ENCODE data around the gene SMCR8. TPM values are rescaled to one million over a fixed set of nuclear protein-coding genes. Genes with fewer than 3 reads are reported as not detected.
"Not testable (repeated sequence)": the region's sequence is repeated elsewhere in the genome, so short reads cannot be mapped to it uniquely, and the experiment has no call there.

Gene SMCR8
- total RNA-seq, 1 donor from 2014 or later = 18.7 TPM

DNA sequence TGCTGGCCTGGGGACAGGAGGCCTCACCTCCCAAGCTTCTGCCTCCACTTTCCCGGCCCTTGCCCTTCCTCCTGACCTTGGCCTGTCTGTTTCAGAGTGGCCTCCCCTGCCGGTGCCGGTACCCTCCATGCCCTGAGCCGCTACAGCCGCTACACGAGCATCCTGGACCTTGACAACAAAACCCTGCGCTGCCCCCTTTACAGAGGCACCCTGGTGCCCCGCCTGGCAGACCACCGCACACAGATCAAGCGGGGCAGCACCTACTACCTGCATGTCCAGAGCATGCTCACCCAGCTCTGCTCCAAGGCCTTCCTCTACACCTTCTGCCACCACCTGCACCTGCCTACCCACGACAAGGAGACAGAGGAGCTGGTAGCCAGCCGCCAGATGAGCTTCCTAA is 7.4 kb downstream of the SMCR8 start:
- intact Hi-C loops (cut with micrococcal nuclease) = no loop called here
- no peak for DNase-seq (ENCODE audit: low spot score)
- Mint-ChIP-seq H3K36me3 (ENCODE audit: low read depth) (peaks cover 23% of the 10 kb centered on the region), H3K27me3 (ENCODE audit: insufficient read depth) (no peaks in the 10 kb centered on the region), H3K27ac (no peak overlapping the region), H3K4me1 (ENCODE audit: low read depth) (peaks cover 48% of the 10 kb centered on the region), H3K4me3 (no peak overlapping the region), H3K9me3 (no peaks in the 10 kb centered on the region)

DNA sequence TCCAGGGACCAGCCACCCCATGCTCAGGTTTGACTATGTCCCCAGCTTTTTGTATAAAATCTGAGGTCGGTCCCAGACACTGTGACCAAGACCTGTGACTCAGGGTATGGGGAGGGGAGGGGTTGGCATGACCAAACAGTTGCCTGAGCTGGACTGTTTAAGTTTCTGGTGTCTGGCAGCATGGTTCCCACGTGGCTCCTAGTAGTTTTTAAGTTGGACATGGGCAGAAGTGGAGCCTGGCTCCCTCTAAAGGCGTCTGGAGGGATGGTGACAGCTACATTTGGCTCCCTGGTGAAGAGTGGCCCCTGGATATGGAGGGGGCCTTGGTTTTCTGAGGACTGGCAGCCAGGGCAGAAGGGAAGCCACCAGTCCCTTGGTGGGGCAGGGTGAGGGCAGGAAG is 7.9 kb downstream of the SMCR8 start:
- H3K4me3 Mint-ChIP-seq = no peak overlapping the region
- no peak for DNase-seq (ENCODE audit: low spot score)
- H3K36me3 Mint-ChIP-seq (ENCODE audit: low read depth) = peaks cover 20% of the 10 kb centered on the region
- peaks cover 43% of the 10 kb centered on the region for H3K4me1 Mint-ChIP-seq (ENCODE audit: low read depth)
- no peak overlapping the region for H3K27ac Mint-ChIP-seq
- intact Hi-C loops (cut with micrococcal nuclease) = no loop called here
- H3K9me3 Mint-ChIP-seq = no peaks in the 10 kb centered on the region
- no peaks in the 10 kb centered on the region for H3K27me3 Mint-ChIP-seq (ENCODE audit: insufficient read depth)

DNA sequence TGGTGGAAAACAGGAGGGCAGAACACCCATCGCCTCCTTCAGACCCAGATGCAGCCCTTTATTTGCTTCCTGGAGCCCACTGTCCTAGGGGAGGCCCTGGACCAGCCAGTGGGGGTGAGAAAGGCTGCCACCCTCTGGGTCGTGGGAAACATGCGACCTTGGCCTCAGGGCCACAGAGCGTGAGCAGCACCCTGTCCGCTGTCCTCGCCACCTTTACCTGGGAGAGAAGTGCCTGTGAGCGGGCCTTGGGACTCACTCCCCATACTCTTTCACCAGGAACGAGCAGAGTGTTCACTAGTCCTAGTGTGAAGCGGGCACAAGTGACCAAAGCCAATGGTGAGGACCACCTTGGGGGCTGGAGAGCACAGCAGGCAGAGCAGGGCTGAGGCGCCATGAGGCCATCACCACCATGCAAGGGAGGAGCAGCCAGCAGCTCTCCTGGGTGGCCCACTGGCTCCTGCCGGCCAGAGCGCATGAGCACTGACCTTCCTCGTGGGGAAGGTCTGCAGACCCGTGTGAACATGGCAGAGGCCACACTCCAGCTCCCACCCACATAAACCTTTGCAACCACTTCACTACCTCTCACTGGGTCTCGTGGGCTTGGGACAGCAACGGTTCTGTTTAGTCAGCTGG is 8.5 kb downstream of the SMCR8 start:
- no peak overlapping the region for H3K4me3 Mint-ChIP-seq
- no peaks in the 10 kb centered on the region for H3K9me3 Mint-ChIP-seq
- H3K36me3 Mint-ChIP-seq (ENCODE audit: low read depth) = peaks cover 23% of the 10 kb centered on the region
- no peak overlapping the region for H3K27ac Mint-ChIP-seq
- no peak for DNase-seq (ENCODE audit: low spot score)
- H3K4me1 Mint-ChIP-seq (ENCODE audit: low read depth) = peaks cover 37% of the 10 kb centered on the region
- H3K27me3 Mint-ChIP-seq (ENCODE audit: insufficient read depth) = no peaks in the 10 kb centered on the region
- intact Hi-C loops (cut with micrococcal nuclease) = no loop called here

DNA sequence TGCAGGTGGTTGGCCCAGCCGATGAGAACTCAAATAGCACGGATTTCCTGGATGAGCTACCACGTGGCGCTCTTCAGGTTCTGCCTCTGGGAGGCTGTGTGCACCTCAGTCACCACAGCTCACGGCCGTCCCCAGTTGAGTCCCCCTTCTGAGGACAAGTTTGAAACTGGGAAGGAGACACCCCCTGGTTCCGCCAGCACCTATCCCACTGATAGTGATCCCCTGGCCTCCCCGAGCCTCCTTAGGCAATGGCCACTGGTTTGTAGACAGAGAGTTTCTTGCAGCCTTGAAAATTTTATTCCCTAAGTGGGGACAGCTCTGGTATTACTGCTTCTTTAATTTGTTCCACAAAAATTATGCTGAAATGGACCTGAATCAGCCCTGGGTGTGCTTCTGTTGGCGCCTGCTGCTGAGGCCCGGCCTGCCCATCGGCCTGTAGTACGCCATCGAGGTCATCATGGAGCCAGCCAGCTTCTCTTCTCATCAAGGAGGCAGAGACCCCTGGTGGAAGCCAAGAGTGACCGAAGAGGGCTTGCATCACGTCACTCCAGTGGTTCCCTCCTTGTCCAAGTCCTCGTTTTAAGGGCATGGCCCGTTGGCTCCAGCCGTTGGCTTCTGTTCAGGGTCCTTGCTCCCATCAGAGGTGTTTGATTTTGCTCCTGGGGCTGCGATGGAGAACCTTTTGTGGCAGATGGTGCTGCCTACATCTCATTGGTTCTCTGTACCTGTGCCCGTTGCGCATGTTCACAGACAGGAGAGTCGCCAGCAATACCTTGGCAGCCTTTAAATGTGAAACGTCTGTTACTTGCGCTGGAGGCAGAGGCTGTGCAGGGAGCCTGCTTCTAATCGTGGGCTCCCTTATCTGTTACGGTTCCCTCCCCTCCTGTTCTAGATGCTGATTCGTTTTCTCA is 9.3 kb downstream of the SMCR8 start:
- Mint-ChIP-seq H3K36me3 (ENCODE audit: low read depth) (peaks cover 26% of the 10 kb centered on the region), H3K27me3 (ENCODE audit: insufficient read depth) (no peaks in the 10 kb centered on the region), H3K9me3 (no peaks in the 10 kb centered on the region), H3K27ac (no peak overlapping the region), H3K4me3 (no peak overlapping the region), H3K4me1 (ENCODE audit: low read depth) (peaks cover 31% of the 10 kb centered on the region)
- no peak for DNase-seq (ENCODE audit: low spot score)
- intact Hi-C loops (cut with micrococcal nuclease) = no loop called here

DNA sequence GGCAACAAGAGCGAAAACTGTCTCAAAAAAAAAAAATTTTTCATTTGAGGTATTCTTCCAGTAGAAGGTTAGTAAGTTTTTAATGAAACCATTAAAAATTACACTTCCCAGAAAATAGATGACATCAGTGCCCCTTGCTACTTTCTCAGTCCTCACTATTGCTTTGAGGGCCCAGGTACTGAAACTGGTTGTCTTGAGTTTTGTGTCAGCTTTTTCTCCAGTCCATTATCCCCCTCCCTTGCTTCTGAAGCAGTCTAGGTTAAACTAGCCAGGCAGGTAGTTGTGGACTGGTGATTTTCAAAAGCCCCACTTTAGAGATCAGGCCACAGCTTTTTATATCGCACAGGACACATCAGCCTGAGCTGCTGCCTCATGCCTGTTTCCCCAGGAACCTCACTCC is 10.9 kb downstream of the SMCR8 start:
- H3K4me1 Mint-ChIP-seq (ENCODE audit: low read depth) = peaks cover 14% of the 10 kb centered on the region
- H3K27ac Mint-ChIP-seq = no peak overlapping the region
- intact Hi-C loops (cut with micrococcal nuclease) = no loop called here
- no peaks in the 10 kb centered on the region for H3K9me3 Mint-ChIP-seq
- H3K4me3 Mint-ChIP-seq = no peak overlapping the region
- H3K27me3 Mint-ChIP-seq (ENCODE audit: insufficient read depth) = no peaks in the 10 kb centered on the region
- peaks cover 24% of the 10 kb centered on the region for H3K36me3 Mint-ChIP-seq (ENCODE audit: low read depth)
- no peak for DNase-seq (ENCODE audit: low spot score)

DNA sequence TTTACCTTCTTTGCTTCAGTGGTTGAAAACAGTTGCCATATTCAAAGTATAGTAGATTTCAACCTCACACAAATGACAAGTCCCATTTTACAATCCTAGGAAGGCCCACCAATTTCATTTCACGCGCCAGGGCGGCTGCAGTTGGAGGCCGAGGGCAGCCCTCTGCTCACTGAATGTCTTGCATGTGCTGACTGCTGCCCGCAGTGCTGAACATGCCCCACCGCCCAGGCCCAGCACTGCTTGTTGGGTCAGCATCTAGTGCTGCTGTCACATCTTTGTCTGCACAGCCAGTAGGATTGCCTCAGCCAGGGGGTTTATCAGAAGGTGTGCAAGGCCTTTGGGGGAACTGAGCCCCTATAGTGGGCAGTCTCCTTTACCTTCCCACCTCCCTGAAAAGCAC is 11.5 kb downstream of the SMCR8 start:
- H3K27me3 Mint-ChIP-seq (ENCODE audit: insufficient read depth) = no peaks in the 10 kb centered on the region

DNA sequence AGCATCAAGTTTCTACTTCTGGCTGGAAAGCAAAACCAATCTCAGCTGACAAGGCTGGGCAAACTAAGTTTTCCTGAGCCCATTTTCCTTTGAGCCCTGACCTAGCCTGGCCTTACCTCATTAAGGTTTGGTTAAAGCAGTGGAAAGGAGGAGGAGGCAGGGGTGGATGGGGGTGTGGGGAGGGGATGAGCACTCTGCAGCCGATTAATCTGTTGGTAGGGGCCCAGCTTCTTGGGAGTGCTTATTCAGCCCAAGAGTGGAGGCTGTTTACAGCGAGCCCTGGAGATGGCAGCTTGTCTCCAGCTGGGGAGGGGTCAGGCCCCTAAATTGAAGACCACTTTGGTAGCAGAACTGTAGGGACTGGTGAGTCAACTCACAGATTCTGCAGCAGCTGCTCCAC is 12.0 kb downstream of the SMCR8 start:
- peaks cover 13% of the 10 kb centered on the region for H3K4me1 Mint-ChIP-seq (ENCODE audit: low read depth)
- H3K9me3 Mint-ChIP-seq = no peaks in the 10 kb centered on the region
- no peak overlapping the region for H3K27ac Mint-ChIP-seq
- peaks cover 26% of the 10 kb centered on the region for H3K36me3 Mint-ChIP-seq (ENCODE audit: low read depth)
- no peak overlapping the region for H3K4me3 Mint-ChIP-seq
- no peak for DNase-seq (ENCODE audit: low spot score)
- H3K27me3 Mint-ChIP-seq (ENCODE audit: insufficient read depth) = no peaks in the 10 kb centered on the region
- intact Hi-C loops (cut with micrococcal nuclease) = no loop called here

More for the DNA sequence above, 11.5 kb downstream of the SMCR8 start:
- Mint-ChIP-seq H3K4me1 (ENCODE audit: low read depth) (peaks cover 11% of the 10 kb centered on the region), H3K27ac (no peak overlapping the region), H3K9me3 (no peaks in the 10 kb centered on the region), H3K4me3 (no peak overlapping the region), H3K36me3 (ENCODE audit: low read depth) (peaks cover 24% of the 10 kb centered on the region)
- intact Hi-C loops (cut with micrococcal nuclease) = no loop called here
- no peak for DNase-seq (ENCODE audit: low spot score)

DNA sequence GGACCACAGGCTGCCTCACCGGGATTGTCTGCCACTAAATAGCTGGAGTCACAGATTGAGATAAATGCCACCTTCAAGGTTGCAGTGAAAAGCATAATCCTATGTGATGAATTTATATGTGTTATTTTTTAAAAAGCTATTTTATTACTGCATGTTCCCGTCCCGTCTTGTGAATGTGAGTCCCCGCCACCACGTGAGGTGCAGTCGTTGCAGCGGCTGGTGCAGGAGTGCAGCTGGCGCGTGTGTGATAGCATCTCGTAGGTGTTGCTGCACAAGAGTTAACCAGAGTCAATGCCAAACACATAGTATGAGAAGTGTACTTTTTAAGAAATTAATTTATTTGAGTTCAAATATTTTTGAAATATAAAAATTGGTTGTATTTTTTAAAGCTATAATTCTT is 12.5 kb downstream of the SMCR8 start:
- Mint-ChIP-seq H3K9me3 (no peaks in the 10 kb centered on the region), H3K27me3 (ENCODE audit: insufficient read depth) (no peaks in the 10 kb centered on the region), H3K4me3 (no peak overlapping the region), H3K36me3 (ENCODE audit: low read depth) (peaks cover 26% of the 10 kb centered on the region), H3K27ac (no peak overlapping the region), H3K4me1 (ENCODE audit: low read depth) (peaks cover 17% of the 10 kb centered on the region)
- intact Hi-C loops (cut with micrococcal nuclease) = no loop called here
- no peak for DNase-seq (ENCODE audit: low spot score)

DNA sequence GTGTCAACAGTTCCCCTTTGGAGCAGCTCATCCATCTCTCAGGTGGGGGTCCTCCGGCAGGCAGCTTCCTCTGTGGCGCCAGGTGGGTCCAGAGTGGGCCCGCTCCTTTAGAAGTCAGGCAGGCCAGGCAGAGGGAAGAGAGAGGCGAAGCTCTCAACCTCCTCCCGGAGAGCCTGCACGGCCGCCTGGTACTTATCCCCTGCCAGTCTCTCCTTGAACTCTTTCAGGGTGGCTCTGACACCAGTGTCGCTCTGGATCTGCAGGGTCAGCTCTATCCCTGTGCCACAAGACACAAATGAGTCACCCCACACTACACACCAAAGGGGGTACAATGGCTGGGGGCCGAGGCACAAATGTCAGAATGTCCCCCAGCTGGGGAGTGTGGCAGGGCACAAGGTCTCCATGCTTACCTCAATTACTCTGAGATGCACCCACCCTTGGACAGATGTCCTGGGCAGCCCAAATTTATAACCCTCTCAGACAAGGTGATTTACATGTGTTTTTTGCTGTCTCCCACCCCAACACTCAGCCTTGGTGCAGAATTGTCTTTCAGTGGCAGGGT is 13.6 kb downstream of the SMCR8 start:
- peaks cover 17% of the 10 kb centered on the region for H3K4me1 Mint-ChIP-seq (ENCODE audit: low read depth)
- H3K36me3 Mint-ChIP-seq (ENCODE audit: low read depth) = peaks cover 26% of the 10 kb centered on the region
- no peaks in the 10 kb centered on the region for H3K27me3 Mint-ChIP-seq (ENCODE audit: insufficient read depth)
- no peak overlapping the region for H3K4me3 Mint-ChIP-seq
- no peak for DNase-seq (ENCODE audit: low spot score)
- no peaks in the 10 kb centered on the region for H3K9me3 Mint-ChIP-seq
- no peak overlapping the region for H3K27ac Mint-ChIP-seq
- intact Hi-C loops (cut with micrococcal nuclease) = no loop called here

DNA sequence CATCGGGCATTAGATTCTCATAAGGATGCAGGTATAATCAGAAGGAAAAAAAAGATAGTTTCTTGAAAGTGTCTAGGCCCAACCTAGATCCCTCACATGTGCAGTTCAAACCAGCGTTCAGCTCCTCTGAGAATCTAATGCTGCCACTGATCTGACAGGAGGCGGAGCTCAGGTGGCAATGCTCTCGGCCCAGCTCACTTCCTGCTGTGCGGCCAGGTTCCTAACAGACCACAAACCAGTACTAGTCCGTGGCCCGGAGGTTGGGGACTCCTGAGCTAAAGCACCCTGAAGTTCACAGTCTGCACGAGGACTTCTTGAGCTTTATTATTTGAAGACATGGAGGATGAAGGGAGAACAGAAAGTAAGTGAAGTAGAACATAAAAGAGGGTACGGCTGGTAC is 16.8 kb downstream of the SMCR8 start:
- Mint-ChIP-seq H3K27me3 (ENCODE audit: insufficient read depth) (no peaks in the 10 kb centered on the region), H3K36me3 (ENCODE audit: low read depth) (peaks cover 21% of the 10 kb centered on the region), H3K9me3 (no peaks in the 10 kb centered on the region), H3K27ac (peak overlapping the region; percentile 79), H3K4me1 (ENCODE audit: low read depth) (peaks cover 8% of the 10 kb centered on the region), H3K4me3 (no peak overlapping the region)
- intact Hi-C loops (cut with micrococcal nuclease) = no loop called here
- DNase-seq (ENCODE audit: low spot score) = no peak

DNA sequence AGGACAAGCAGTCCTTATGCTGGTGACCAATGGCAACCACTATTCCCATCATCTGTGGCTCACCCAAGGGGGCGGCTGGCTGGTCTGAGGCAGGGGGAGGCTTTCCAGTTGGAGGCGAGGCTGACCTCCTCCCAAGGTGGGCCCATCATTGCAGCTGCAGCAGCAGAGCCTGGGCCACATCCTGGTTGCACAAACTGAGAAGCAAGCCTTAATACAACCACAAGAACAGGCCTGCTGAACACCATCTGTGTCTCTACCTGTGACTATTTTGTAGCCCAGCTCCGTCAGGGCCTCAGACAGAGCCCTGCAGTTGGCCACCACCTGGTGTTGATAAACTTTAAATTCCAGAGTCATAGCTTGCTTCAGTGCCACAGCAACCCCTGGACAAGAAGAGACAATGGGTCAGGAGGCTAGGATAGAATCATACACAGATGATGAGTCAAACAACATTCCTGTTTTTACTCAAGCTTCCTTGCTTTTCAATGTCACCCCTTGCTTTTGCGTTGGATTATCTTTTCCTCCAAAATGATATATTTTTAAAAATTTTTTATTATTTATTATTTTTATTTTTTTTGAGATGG is 17.9 kb downstream of the SMCR8 start:
- Mint-ChIP-seq H3K27ac (no peak overlapping the region), H3K4me1 (ENCODE audit: low read depth) (peaks cover 8% of the 10 kb centered on the region), H3K36me3 (ENCODE audit: low read depth) (peaks cover 25% of the 10 kb centered on the region), H3K9me3 (no peaks in the 10 kb centered on the region), H3K27me3 (ENCODE audit: insufficient read depth) (no peaks in the 10 kb centered on the region), H3K4me3 (no peak overlapping the region)
- DNase-seq (ENCODE audit: low spot score) = no peak
- intact Hi-C loops (cut with micrococcal nuclease) = no loop called here

DNA sequence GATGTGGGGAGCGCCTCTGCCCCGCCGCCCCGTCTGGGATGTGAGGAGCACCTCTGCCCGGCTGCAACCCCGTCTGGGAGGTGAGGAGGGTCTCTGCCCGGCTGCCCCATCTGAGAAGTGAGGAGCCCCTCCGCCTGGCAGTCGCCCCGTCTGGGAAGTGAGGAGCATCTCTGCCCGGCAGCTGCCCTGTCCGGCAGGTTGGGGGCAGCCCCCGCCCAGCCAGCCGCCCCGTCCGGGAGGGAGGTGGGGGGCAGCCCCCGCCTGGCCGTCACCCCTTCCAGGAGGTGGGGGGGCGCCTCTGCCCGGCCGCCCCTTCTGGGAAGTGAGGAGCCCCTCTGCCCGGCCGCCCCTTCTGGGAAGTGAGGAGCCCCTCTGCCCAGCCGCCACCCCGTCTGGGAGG is 23.1 kb downstream of the SMCR8 start:
- H3K27ac Mint-ChIP-seq; H3K9me3 Mint-ChIP-seq; H3K4me1 Mint-ChIP-seq (ENCODE audit: low read depth); H3K4me3 Mint-ChIP-seq; H3K27me3 Mint-ChIP-seq (ENCODE audit: insufficient read depth); DNase-seq (ENCODE audit: low spot score); intact Hi-C loops (cut with micrococcal nuclease): not testable (repeated sequence)
- peaks cover 36% of the 10 kb centered on the region for H3K36me3 Mint-ChIP-seq (ENCODE audit: low read depth)

DNA sequence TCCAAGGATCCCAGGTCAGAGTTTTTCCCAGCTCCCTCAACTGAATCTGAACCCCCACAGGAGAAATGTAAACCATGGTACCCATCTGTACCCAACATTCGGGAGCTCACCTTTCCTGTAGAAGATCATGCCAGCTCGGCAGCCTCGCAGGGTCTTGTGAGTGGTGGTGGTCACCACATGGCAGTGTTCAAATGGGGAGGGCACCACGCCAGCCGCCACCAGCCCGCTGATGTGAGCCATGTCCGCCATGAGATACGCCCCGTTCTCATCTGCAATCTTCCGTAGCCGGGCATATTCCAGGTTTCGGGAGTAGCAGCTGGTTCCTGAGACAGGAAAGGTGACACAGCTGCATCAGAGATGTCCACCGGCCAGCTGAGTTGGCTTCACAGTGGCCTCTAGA is 24.8 kb downstream of the SMCR8 start:
- H3K36me3 Mint-ChIP-seq (ENCODE audit: low read depth) = peaks cover 38% of the 10 kb centered on the region
- no peak overlapping the region for H3K27ac Mint-ChIP-seq
- H3K27me3 Mint-ChIP-seq (ENCODE audit: insufficient read depth) = no peaks in the 10 kb centered on the region
- intact Hi-C loops (cut with micrococcal nuclease) = no loop called here
- no peaks in the 10 kb centered on the region for H3K4me1 Mint-ChIP-seq (ENCODE audit: low read depth)
- no peak overlapping the region for H3K4me3 Mint-ChIP-seq
- H3K9me3 Mint-ChIP-seq = no peaks in the 10 kb centered on the region
- DNase-seq (ENCODE audit: low spot score) = no peak

Measured in activated T-helper 1 cell treated with anti-CD3 and anti-CD28 coated beads, Interleukin-12 subunit alpha, Interleukin-12 subunit beta, Interleukin-2, Interleukin-4 antibody, amounts not matched to agents 30 ng/mL and 10 ng/mL and 1 ng/mL, durations not matched to agents 14 hours and 24 hours and 36 hours (primary cell).